Raji (cell line): Measurements from ENCODE around the gene ARL5C.

Experiments used
- POLR2A ChIP-seq: IDR thresholded peaks from 2 replicates; pipeline ENCODE4 v1.6.1; 2011; ENCODE audit warnings: low read depth, low read length, control low read depth; ENCODE audit not compliant: insufficient read depth

The ARL5C gene

GRCh38 chr17:39197380-39198185 lies 31.6 kb upstream of the ARL5C start, which contains the start of gene CACNB1:
Gene CACNB1, minus strand, starts transcription at chr17:39197669. Its CDS starts 174 bp downstream, at chr17:39197495.
- peak; percentile 92 for TF ChIP-seq POLR2A

GRCh38 chr17:39196808-39197291 lies 30.9 kb upstream of the ARL5C start:
- no peak for TF ChIP-seq POLR2A

- TF ChIP-seq POLR2A = no peak
Observed at GRCh38 chr17:39196241-39196807, 30.4 kb upstream of the ARL5C start.

GRCh38 chr17:39195568-39196160 lies 29.7 kb upstream of the ARL5C start:
- TF ChIP-seq POLR2A = no peak

- no peak for TF ChIP-seq POLR2A
Observed at GRCh38 chr17:39194985-39195524, 29.1 kb upstream of the ARL5C start.

GRCh38 chr17:39194089-39194984 lies 28.4 kb upstream of the ARL5C start:
- TF ChIP-seq POLR2A = no peak

- no peak for TF ChIP-seq POLR2A
Observed at GRCh38 chr17:39193346-39193745, 27.4 kb upstream of the ARL5C start.

- TF ChIP-seq POLR2A = no peak
Observed at GRCh38 chr17:39192901-39193300, 26.9 kb upstream of the ARL5C start.

- no peak for TF ChIP-seq POLR2A
Observed at GRCh38 chr17:39191750-39192510, 26.0 kb upstream of the ARL5C start.

GRCh38 chr17:39187152-39187830 lies 21.3 kb upstream of the ARL5C start:
- no peak for TF ChIP-seq POLR2A

GRCh38 chr17:39186481-39187002 lies 20.6 kb upstream of the ARL5C start:
- no peak for TF ChIP-seq POLR2A

GRCh38 chr17:39183720-39184119 lies 17.8 kb upstream of the ARL5C start:
- TF ChIP-seq POLR2A = no peak

- TF ChIP-seq POLR2A = no peak
Observed at GRCh38 chr17:39183045-39183444, 17.1 kb upstream of the ARL5C start.
